ENCODE data around the gene VAPB. TPM values are rescaled to one million over a fixed set of nuclear protein-coding genes. Genes with fewer than 3 reads are reported as not detected.

VAPB gene
- total RNA-seq, 1 donor from 2014 or later, result 40.9 TPM

GRCh38 chr20:58495623-58496428 lies 106.8 kb downstream of the VAPB start:
- no peak overlapping the region for H3K4me3 Mint-ChIP-seq

GRCh38 chr20:58496429-58496769 lies 107.4 kb downstream of the VAPB start:
- no peak overlapping the region for H3K4me3 Mint-ChIP-seq
- DNase-seq (ENCODE audit: low spot score), result no peak

More at GRCh38 chr20:58495623-58496428, 106.8 kb downstream of the VAPB start:
- H3K9me3 Mint-ChIP-seq, result no peaks in the 10 kb centered on the region
- H3K27me3 Mint-ChIP-seq (ENCODE audit: insufficient read depth), result peaks cover 2% of the 10 kb centered on the region
- DNase-seq (ENCODE audit: low spot score), result no peak
- H3K27ac Mint-ChIP-seq, result no peak overlapping the region
- no peaks in the 10 kb centered on the region for H3K4me1 Mint-ChIP-seq (ENCODE audit: low read depth)
- H3K36me3 Mint-ChIP-seq (ENCODE audit: low read depth), result no peaks in the 10 kb centered on the region
- intact Hi-C loops (cut with micrococcal nuclease), result no loop called here

GRCh38 chr20:58497076-58497641 lies 108.1 kb downstream of the VAPB start:
- intact Hi-C loops (cut with micrococcal nuclease), result no loop called here
- Mint-ChIP-seq H3K4me1 (ENCODE audit: low read depth) (no peaks in the 10 kb centered on the region), H3K27ac (no peak overlapping the region), H3K9me3 (no peaks in the 10 kb centered on the region), H3K36me3 (ENCODE audit: low read depth) (no peaks in the 10 kb centered on the region), H3K4me3 (no peak overlapping the region), H3K27me3 (ENCODE audit: insufficient read depth) (peaks cover 2% of the 10 kb centered on the region)
- DNase-seq (ENCODE audit: low spot score), result no peak

More at GRCh38 chr20:58496429-58496769, 107.4 kb downstream of the VAPB start:
- H3K4me1 Mint-ChIP-seq (ENCODE audit: low read depth), result no peaks in the 10 kb centered on the region
- no peaks in the 10 kb centered on the region for H3K9me3 Mint-ChIP-seq
- H3K36me3 Mint-ChIP-seq (ENCODE audit: low read depth), result no peaks in the 10 kb centered on the region
- intact Hi-C loops (cut with micrococcal nuclease), result no loop called here
- peaks cover 2% of the 10 kb centered on the region for H3K27me3 Mint-ChIP-seq (ENCODE audit: insufficient read depth)
- H3K27ac Mint-ChIP-seq, result no peak overlapping the region

GRCh38 chr20:58497724-58498469 lies 108.9 kb downstream of the VAPB start:
- DNase-seq (ENCODE audit: low spot score), result no peak
- Mint-ChIP-seq H3K4me1 (ENCODE audit: low read depth) (no peaks in the 10 kb centered on the region), H3K27me3 (ENCODE audit: insufficient read depth) (peaks cover 2% of the 10 kb centered on the region), H3K9me3 (no peaks in the 10 kb centered on the region), H3K4me3 (no peak overlapping the region), H3K27ac (no peak overlapping the region), H3K36me3 (ENCODE audit: low read depth) (no peaks in the 10 kb centered on the region)
- intact Hi-C loops (cut with micrococcal nuclease), result no loop called here

- no peak overlapping the region for H3K4me3 Mint-ChIP-seq
- H3K4me1 Mint-ChIP-seq (ENCODE audit: low read depth), result no peaks in the 10 kb centered on the region
These were observed 109.5 kb downstream of the VAPB start for GRCh38 chr20:58498470-58499068.

GRCh38 chr20:58500256-58500655 lies 111.2 kb downstream of the VAPB start:
- peaks cover 5% of the 10 kb centered on the region for H3K9me3 Mint-ChIP-seq
- H3K4me1 Mint-ChIP-seq (ENCODE audit: low read depth), result no peaks in the 10 kb centered on the region
- H3K27me3 Mint-ChIP-seq (ENCODE audit: insufficient read depth), result peaks cover 2% of the 10 kb centered on the region
- no peaks in the 10 kb centered on the region for H3K36me3 Mint-ChIP-seq (ENCODE audit: low read depth)
- intact Hi-C loops (cut with micrococcal nuclease), result no loop called here
- H3K4me3 Mint-ChIP-seq, result no peak overlapping the region
- DNase-seq (ENCODE audit: low spot score), result no peak
- H3K27ac Mint-ChIP-seq, result no peak overlapping the region

More at GRCh38 chr20:58498470-58499068, 109.5 kb downstream of the VAPB start:
- H3K27ac Mint-ChIP-seq, result no peak overlapping the region
- peaks cover 2% of the 10 kb centered on the region for H3K9me3 Mint-ChIP-seq
- intact Hi-C loops (cut with micrococcal nuclease), result no loop called here
- peaks cover 2% of the 10 kb centered on the region for H3K27me3 Mint-ChIP-seq (ENCODE audit: insufficient read depth)
- no peaks in the 10 kb centered on the region for H3K36me3 Mint-ChIP-seq (ENCODE audit: low read depth)
- no peak for DNase-seq (ENCODE audit: low spot score)

Other genes starting within 250 kb of the VAPB start
- gene ANKRD60, start 160.6 kb upstream of the VAPB start, total RNA-seq, result not detected in 2 replicates
- 16.9 and 19.2 TPM in 2 replicates for gene RAB22A, start 79.5 kb upstream of the VAPB start, total RNA-seq
- not detected in 2 replicates for gene APCDD1L, start 126.2 kb downstream of the VAPB start, total RNA-seq

All from activated T-helper 1 cell treated with anti-CD3 and anti-CD28 coated beads, Interleukin-12 subunit alpha, Interleukin-12 subunit beta, Interleukin-2, Interleukin-4 antibody, amounts not matched to agents 30 ng/mL and 10 ng/mL and 1 ng/mL, durations not matched to agents 14 hours and 24 hours and 36 hours (primary cell).